Cardiac fibroblast (primary cell): ENCODE data around the gene MAB21L3.
A peak's percentile ranks its signal among the peaks of the same experiment; 100 is the strongest.

Source experiments
- DNase-seq, 2 donors: peaks; one replicate each; pipeline versions ENCODE4 v3.0.0 to v3.0.0-alpha.2; 2010; ENCODE audit warnings: low read depth in 2 of 2
- H3K4me3 ChIP-seq, 2 donors: replicated peaks in 1 of 2; 1 replicate in 1 of 2; 2 replicates in 1 of 2; pipeline ENCODE4 v1.5.1; 2011; ENCODE audit warnings: low read depth in 2 of 2, low read length in 2 of 2, mild to moderate bottlenecking in 2 of 2, moderate library complexity in 1 of 2
- TF ChIP-seq, protein P1 (sequence below): IDR thresholded peaks from one replicate; pipeline ENCODE4 v1.5.1; 2011; ENCODE audit warnings: low read depth, mild to moderate bottlenecking, low read length, inconsistent platforms

Gene MAB21L3

DNA sequence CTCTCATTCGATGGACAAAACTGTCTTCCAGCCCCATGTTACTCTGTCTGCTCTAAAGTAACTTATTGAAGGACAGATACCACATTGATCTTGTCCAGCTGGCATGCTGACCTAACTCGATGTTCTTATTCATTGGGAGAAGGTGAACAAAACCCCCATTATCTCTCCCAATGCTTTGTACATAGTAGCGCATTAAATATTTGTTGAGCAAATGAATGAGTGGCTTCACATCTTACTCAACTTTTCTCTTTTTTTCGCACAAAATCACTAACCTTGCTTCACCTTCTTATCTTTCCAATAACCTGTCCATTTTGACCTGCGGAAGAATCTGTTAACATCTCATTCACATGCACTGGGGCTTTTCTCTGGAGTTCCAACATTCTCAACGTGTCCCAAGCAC lies 18.3 kb downstream of the MAB21L3 start:
- no peak overlapping the region for H3K4me3 ChIP-seq
- no peak for DNase-seq
- TF ChIP-seq, protein P1, sequence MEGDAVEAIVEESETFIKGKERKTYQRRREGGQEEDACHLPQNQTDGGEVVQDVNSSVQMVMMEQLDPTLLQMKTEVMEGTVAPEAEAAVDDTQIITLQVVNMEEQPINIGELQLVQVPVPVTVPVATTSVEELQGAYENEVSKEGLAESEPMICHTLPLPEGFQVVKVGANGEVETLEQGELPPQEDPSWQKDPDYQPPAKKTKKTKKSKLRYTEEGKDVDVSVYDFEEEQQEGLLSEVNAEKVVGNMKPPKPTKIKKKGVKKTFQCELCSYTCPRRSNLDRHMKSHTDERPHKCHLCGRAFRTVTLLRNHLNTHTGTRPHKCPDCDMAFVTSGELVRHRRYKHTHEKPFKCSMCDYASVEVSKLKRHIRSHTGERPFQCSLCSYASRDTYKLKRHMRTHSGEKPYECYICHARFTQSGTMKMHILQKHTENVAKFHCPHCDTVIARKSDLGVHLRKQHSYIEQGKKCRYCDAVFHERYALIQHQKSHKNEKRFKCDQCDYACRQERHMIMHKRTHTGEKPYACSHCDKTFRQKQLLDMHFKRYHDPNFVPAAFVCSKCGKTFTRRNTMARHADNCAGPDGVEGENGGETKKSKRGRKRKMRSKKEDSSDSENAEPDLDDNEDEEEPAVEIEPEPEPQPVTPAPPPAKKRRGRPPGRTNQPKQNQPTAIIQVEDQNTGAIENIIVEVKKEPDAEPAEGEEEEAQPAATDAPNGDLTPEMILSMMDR: no peak

DNA sequence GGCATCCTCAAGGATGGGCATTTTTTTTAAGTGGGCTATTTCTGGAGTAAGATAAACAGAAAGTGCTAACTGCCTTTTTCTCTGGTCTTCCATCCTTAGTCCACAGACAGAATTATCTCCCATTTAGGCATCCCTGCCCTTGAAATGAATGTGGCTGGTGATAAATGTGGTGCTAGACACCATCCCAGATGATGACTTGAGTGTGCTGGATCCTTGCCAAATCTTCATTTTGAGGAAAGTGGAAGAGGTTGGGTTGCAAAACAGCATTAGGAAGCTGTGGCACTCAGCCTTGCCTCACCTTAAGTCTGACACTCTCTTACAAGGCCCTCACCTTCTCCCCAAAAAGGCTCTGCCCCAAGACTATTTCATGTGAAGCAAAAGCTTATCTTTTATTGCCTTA lies 19.2 kb downstream of the MAB21L3 start:
- TF ChIP-seq, protein P1: no peak

DNA sequence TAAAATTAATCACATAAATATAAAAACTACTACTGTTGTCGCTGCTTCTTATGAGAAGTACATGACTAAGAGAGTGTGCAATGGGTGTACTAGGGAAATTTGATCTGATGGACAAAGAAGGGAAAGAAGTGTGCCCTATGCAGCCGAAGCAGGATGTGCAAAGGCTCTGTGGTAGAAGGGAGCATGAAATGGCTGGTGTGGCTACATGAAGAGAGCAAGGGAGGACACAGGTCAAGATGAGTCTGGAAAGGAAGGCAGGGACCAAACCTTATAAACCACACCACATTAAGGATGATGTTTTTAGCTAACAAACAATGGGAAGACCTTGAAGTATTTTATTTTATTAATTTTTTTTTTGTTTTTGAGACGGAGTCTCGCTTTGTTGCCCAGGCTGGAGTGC lies 20.0 kb downstream of the MAB21L3 start:
- H3K4me3 ChIP-seq: no peak overlapping the region
- TF ChIP-seq, protein P1: no peak

More for the DNA sequence above, 19.2 kb downstream of the MAB21L3 start:
- no peak overlapping the region for H3K4me3 ChIP-seq
- no peak for DNase-seq

DNA sequence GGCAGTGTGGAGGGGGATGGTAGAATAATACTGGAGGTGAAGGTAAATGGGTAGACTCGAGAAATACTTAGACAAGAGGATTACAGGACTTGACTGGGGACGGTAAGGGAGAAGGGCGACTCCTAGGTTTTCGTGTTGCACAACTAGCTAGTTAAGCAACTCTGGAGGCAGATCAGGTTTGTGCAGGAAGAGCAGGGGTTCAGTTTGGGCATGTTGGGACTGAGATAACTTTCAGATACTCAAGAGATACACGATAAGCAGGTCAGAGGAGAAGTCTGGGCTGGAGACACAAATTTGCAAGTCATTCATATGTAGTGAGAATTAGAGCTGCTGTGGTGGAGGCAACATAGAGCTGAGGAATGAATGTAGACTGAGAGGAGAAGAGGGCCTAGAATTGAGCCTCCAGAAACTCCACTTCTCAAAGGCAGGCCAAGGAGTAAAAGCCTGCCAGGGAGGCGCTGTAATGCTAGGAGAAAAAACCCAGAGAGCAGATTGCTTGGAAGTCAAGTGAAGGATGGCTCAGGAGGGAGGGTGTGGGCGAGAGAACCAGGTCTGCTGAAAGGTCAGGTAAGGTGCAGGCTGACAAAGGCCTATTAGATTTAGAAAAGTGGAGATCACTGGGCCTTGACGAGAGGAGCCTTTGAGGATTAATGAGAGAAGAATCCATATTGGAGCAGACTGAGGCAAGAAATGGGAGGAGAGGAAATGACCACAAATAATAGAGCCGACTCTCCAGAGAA lies 20.8 kb downstream of the MAB21L3 start:
- H3K4me3 ChIP-seq: no peak overlapping the region
- TF ChIP-seq, protein P1: no peak
- DNase-seq: no peak

More for the DNA sequence above, 20.0 kb downstream of the MAB21L3 start:
- DNase-seq: no peak

DNA sequence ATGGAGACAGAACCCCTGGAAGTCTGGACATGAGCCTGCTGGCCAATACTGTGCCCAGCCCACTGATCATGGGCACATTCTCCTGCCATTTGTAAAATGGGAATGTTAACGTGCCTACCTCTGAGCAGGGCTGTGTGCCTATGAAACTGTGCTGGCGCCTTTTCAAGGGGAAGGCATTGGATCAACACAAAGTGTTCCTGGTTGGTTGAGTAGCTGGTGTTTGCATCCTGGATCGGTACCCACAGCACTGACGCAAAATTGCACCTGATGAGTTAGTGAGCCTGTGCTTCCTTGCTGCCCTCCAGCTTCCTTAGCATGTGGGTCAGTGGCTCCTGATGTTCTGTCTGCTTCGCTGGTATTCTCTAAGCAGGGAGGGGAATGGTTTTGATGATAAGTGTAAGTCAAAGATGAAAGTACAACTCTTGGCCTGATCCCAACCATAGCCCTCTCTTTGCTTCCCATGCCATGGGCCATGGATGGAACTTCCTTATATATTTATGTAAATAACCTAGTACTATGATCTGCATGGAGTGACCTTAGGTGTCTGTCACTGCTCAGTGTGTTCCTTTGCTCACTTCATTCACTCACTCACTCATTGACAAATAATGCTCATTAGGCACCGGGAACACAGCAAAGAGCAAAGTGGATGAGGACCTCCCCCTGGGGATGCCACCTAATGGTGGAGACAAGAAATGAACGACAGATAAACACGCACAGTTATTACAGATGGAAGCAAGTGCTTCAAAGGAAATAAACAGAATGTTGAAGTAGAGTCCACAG lies 22.7 kb downstream of the MAB21L3 start:
- TF ChIP-seq, protein P1: peak; percentile 25
- no peak for DNase-seq
- H3K4me3 ChIP-seq: no peak overlapping the region

DNA sequence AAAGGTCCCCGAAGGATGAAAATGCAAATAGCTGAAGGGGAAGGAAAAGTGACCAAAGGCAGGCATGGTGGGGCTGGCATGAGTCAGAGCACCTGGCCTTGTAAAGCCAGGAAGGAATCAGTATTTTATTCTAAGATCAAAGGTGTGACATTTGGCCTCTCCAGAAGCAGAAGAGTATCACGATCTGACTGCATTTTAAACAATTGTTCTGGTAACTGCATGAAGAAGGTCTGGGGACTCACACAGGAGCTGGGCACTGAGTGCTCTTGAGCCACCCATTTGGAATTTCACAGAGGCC lies 23.2 kb downstream of the MAB21L3 start:
- TF ChIP-seq, protein P1: no peak
- DNase-seq: no peak
- no peak overlapping the region for H3K4me3 ChIP-seq
